HG02870 (cell line): ENCODE data around the gene PDE11A.
A peak's percentile ranks its signal among the peaks of the same experiment; 100 is the strongest.

Source experiments
- ATAC-seq: cut with Tn5 transposase; IDR thresholded peaks from one replicate; pipeline ENCODE4 v1.9.1; 2021; ENCODE audit warnings: mild to moderate bottlenecking, moderate library complexity; ENCODE audit not compliant: unreplicated experiment

PDE11A gene

GRCh38 chr2:177771191-177771590, 301.4 kb downstream of the PDE11A start:
- ATAC-seq, result no peak

GRCh38 chr2:177767768-177768167, 304.8 kb downstream of the PDE11A start:
- no peak for ATAC-seq

- ATAC-seq, result no peak
Observed at GRCh38 chr2:177765698-177766097, 306.9 kb downstream of the PDE11A start.

GRCh38 chr2:177763531-177764265, 308.9 kb downstream of the PDE11A start:
- peak; percentile 99 for ATAC-seq

- ATAC-seq, result no peak
Observed at GRCh38 chr2:177759443-177759842, 313.1 kb downstream of the PDE11A start.

- no peak for ATAC-seq
Observed at GRCh38 chr2:177758591-177759371, 313.8 kb downstream of the PDE11A start.

GRCh38 chr2:177756336-177756735, 316.2 kb downstream of the PDE11A start:
- no peak for ATAC-seq

- no peak for ATAC-seq
Observed at GRCh38 chr2:177754492-177754873, 318.1 kb downstream of the PDE11A start.

GRCh38 chr2:177753682-177754491, 318.7 kb downstream of the PDE11A start:
- no peak for ATAC-seq

- ATAC-seq, result no peak
Observed at GRCh38 chr2:177748360-177748759, 324.2 kb downstream of the PDE11A start.

GRCh38 chr2:177747384-177747783, 325.2 kb downstream of the PDE11A start:
- no peak for ATAC-seq

GRCh38 chr2:177746358-177746757, 326.2 kb downstream of the PDE11A start:
- ATAC-seq, result no peak

- no peak for ATAC-seq
Observed at GRCh38 chr2:177745531-177745930, 327.0 kb downstream of the PDE11A start.

GRCh38 chr2:177742851-177743250, 329.7 kb downstream of the PDE11A start:
- no peak for ATAC-seq

GRCh38 chr2:177741866-177742265, 330.7 kb downstream of the PDE11A start:
- no peak for ATAC-seq

GRCh38 chr2:177740700-177741099, 331.9 kb downstream of the PDE11A start:
- no peak for ATAC-seq

- no peak for ATAC-seq
Observed at GRCh38 chr2:177738461-177739235, 333.9 kb downstream of the PDE11A start.

- no peak for ATAC-seq
Observed at GRCh38 chr2:177735318-177735803, 337.2 kb downstream of the PDE11A start.

GRCh38 chr2:177733322-177733855, 339.2 kb downstream of the PDE11A start:
- no peak for ATAC-seq

- no peak for ATAC-seq
Observed at GRCh38 chr2:177731384-177731783, 341.2 kb downstream of the PDE11A start.
